Measurements from ENCODE around the gene CR1. TPM values are rescaled to one million over a fixed set of nuclear protein-coding genes. Genes with fewer than 3 reads are reported as not detected.

CR1 gene
- 10 to 100 TPM in 1 of 4 donors, 1 to 10 TPM in 3; 1.5 to 12.0 (median 3.3) TPM for total RNA-seq

DNA sequence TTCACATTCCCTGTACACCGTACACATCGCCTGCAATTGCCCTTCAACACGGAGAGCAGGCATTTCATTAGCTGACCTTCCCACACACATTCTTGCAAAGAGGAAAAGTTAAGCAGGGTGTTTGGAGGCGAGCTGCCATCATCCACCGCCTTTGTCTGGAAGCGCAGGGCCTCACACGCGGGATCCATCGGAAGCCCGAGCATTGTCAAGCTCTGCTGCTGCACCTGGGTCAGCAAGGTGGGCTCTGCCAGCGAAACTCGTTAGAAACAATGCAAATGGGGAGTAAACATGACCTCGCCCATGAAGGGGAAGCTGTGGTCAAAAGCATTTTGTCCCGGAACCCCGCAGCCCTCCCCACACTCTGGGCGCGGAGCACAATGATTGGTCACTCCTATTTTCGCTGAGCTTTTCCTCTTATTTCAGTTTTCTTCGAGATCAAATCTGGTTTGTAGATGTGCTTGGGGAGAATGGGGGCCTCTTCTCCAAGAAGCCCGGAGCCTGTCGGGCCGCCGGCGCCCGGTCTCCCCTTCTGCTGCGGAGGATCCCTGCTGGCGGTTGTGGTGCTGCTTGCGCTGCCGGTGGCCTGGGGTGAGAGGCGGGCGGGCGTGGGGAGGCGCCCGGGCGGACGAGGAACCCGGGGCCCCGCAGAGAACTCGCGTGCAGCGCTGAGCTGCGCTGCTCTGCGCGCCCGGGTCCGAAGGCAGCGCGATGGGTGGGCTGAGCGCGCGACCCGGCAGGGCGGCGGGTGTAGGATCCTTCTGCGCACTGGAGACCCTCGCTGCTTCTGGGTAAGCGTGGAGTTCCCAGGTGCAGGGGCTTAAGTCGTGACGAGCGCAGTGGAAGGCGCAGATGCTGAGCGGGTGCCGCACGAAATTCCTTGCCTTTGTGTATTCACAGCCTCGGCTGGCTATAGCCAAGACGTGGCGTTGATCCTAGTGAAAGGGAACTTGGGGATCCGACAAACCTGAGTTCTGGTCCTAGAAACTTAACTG lies at the start of gene CR1:
Gene CR1 (plus strand): TSS at position 357 of the 992 bp plus-strand sequence. CDS start 111 bp downstream, at position 468.
- WGBS, 2 donors (ENCODE audit: low coverage in 1 of 2) = 5 to 8% methylated on average over 7 to 64 of the region's 68 CpGs
- Histone ChIP-seq H3K9me3 (no peaks in the 10 kb centered on the region), H3K27me3 (peaks cover 86% of the 10 kb centered on the region), H3K36me3 (no peaks in the 10 kb centered on the region), H3K4me3 (peak within 1 kb of the TSS in 3 of 4 donors; percentile 16 to 52 (median 33)), H3K27ac (peak within 1 kb of the TSS in 1 of 4 donors; percentile 57), H3K4me1 (peaks cover 0 to 9% (median 7%) of the 10 kb centered on the region in 4 donors)
- intact Hi-C loops (cut with DNase I; ENCODE audit: low total_unique reads) (no loop called here), in situ Hi-C loops (cut with MboI; ENCODE audit: low pct_ligation_motif_present in 1 of 4, low pct_unique_long_range_greater_than_20kb in 1 of 4, low sequenced_read_pairs in 3 of 4) (loop anchor here in 2 of 4 donors (25.0 kb wide), 1 partner anchor 409 kb away; the partner anchor contains the start of gene C4BPB (in 2 of the 2))
- TF ChIP-seq EP300 (IDR thresholded peaks at IDR 0.05; ENCODE audit: low read depth) (no peak), POLR2AphosphoS5 (IDR thresholded peaks at IDR 0.05) (no peak), CTCF (IDR thresholded peaks at IDR 0.05) (no peak), POLR2A (IDR thresholded peaks at IDR 0.05) (no peak)
- peak; percentile 23 for DNase-seq

- peaks cover 83% of the 10 kb centered on the region for H3K27me3 ChIP-seq
- H3K36me3 ChIP-seq = no peaks in the 10 kb centered on the region
- intact Hi-C loops (cut with DNase I; ENCODE audit: low total_unique reads) = no loop called here
- H3K4me3 ChIP-seq = peak overlapping the region in 2 of 4 donors; percentile 24 to 49
- H3K9me3 ChIP-seq = no peaks in the 10 kb centered on the region
- H3K27ac ChIP-seq = no peak overlapping the region
- WGBS, 2 donors (ENCODE audit: low coverage in 1 of 2) = 8 to 21% methylated on average over 1 of the region's 1 CpG
- in situ Hi-C loops (cut with MboI; ENCODE audit: low pct_ligation_motif_present in 1 of 4, low pct_unique_long_range_greater_than_20kb in 1 of 4, low sequenced_read_pairs in 3 of 4) = no loop called here
- no peak for TF ChIP-seq POLR2A (IDR thresholded peaks at IDR 0.05)
- TF ChIP-seq POLR2AphosphoS5 (IDR thresholded peaks at IDR 0.05) = no peak
- TF ChIP-seq EP300 (IDR thresholded peaks at IDR 0.05; ENCODE audit: low read depth) = no peak
- no peak for TF ChIP-seq CTCF (IDR thresholded peaks at IDR 0.05)
- DNase-seq = no peak
- peaks cover 0 to 16% (median 14%) of the 10 kb centered on the region in 4 donors for H3K4me1 ChIP-seq
These were observed 42.3 kb upstream of the CR1 start for GRCh38 chr1:207453710-207454045.

DNA sequence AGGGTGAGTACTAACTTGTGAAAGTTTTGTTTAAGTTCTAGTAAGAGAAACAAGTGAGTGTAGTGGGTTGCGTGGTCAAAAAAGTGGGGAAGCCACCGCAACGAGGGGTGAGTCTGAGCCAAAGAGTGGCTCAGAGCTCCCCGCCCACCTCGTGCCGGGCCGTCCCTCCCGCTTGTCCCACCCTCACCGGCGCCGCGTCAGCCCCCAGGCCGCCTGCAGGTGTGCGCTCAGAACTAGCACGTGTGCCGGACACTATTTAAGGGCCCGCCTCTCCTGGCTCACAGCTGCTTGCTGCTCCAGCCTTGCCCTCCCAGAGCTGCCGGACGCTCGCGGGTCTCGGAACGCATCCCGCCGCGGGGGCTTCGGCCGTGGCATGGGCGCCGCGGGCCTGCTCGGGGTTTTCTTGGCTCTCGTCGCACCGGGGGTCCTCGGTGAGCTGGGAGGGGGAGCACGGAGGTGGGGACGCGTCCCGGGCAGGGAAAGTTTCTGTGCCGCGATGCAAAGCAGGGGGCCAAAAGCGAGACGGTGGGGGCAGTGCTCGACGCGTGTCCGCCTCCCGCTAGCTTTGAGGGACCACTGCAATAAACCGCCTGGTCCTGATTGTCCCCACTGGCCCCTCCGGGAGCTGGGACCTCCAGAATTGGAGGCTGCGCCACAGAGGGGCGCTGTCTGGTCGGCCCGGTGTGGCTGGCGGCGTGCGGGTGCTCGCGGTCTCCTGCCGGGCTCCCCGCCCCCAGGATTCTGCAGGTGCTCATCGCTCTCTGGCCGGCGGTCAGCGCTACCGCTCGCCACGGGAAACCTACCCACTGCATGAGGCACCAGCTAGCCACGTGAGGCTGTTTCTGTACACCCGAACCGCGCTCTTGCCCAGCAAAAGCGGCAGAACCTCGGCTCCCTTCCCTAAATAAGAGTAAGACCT lies 41.7 kb upstream of the CR1 start, which contains the start of gene CR2:
Gene CR2 (plus strand): TSS at position 283 of the 919 bp plus-strand sequence. CDS start 91 bp downstream, at position 374.
- peak within 1 kb of the TSS; percentile 24 to 49 (median 36) for H3K4me3 ChIP-seq
- H3K4me1 ChIP-seq = peaks cover 0 to 16% (median 14%) of the 10 kb centered on the region in 4 donors
- H3K27ac ChIP-seq = no peak within 1 kb of the TSS
- no peaks in the 10 kb centered on the region for H3K36me3 ChIP-seq
- intact Hi-C loops (cut with DNase I; ENCODE audit: low total_unique reads) (no loop called here), in situ Hi-C loops (cut with MboI; ENCODE audit: low pct_ligation_motif_present in 1 of 4, low pct_unique_long_range_greater_than_20kb in 1 of 4, low sequenced_read_pairs in 3 of 4) (no loop called here)
- 2 to 4% methylated on average over 9 to 73 of the region's 75 CpGs for WGBS, 2 donors (ENCODE audit: low coverage in 1 of 2)
- H3K27me3 ChIP-seq = peaks cover 79% of the 10 kb centered on the region
- H3K9me3 ChIP-seq = no peaks in the 10 kb centered on the region
- peak; percentile 71 for DNase-seq
- TF ChIP-seq EP300 (IDR thresholded peaks at IDR 0.05; ENCODE audit: low read depth) = no peak
- TF ChIP-seq POLR2AphosphoS5 (IDR thresholded peaks at IDR 0.05) = peak in 1 of 3 donors; percentile 49

- intact Hi-C loops (cut with DNase I; ENCODE audit: low total_unique reads) (no loop called here), in situ Hi-C loops (cut with MboI; ENCODE audit: low pct_ligation_motif_present in 1 of 4, low pct_unique_long_range_greater_than_20kb in 1 of 4, low sequenced_read_pairs in 3 of 4) (no loop called here)
- TF ChIP-seq POLR2AphosphoS5 (IDR thresholded peaks at IDR 0.05) (no peak), POLR2A (IDR thresholded peaks at IDR 0.05) (no peak), CTCF (IDR thresholded peaks at IDR 0.05) (no peak), EP300 (IDR thresholded peaks at IDR 0.05; ENCODE audit: low read depth) (no peak)
- Histone ChIP-seq H3K4me1 (peaks cover 0 to 16% (median 14%) of the 10 kb centered on the region in 4 donors), H3K36me3 (no peaks in the 10 kb centered on the region), H3K27ac (no peak overlapping the region), H3K4me3 (peak overlapping the region in 1 of 4 donors; percentile 49), H3K27me3 (peaks cover 69% of the 10 kb centered on the region), H3K9me3 (no peaks in the 10 kb centered on the region)
- no peak for DNase-seq
- WGBS, 2 donors (ENCODE audit: low coverage in 1 of 2) = 41 to 48% methylated on average over 6 of the region's 6 CpGs
These were observed 40.7 kb upstream of the CR1 start for GRCh38 chr1:207455183-207455754.

All from transverse colon (tissue), 4 donors.